NCI-H524 treated with DMSO at 0.1 percent for 48 hours (cell line): ENCODE results near the gene ERLEC1.
"Not testable (repeated sequence)": the region's sequence is repeated elsewhere in the genome, so short reads cannot be mapped to it uniquely, and the experiment has no call there.

ENCODE experiments used
- DNase-seq: peaks from one replicate; lab custom pipeline; 2025; lab: John Stamatoyannopoulos, UW

The ERLEC1 gene

GRCh38 chr2:53782676-53783075, 4.2 kb upstream of the ERLEC1 start:
- DNase-seq: no peak

GRCh38 chr2:53784436-53784835, 2.4 kb upstream of the ERLEC1 start:
- no peak for DNase-seq

- DNase-seq: no peak
Observed at GRCh38 chr2:53785366-53785765, 1.5 kb upstream of the ERLEC1 start.

- no peak for DNase-seq
Observed at GRCh38 chr2:53786352-53786704, 516 bp upstream of the ERLEC1 start.

GRCh38 chr2:53787614-53788289, 908 bp downstream of the ERLEC1 start:
- no peak for DNase-seq

- no peak for DNase-seq
Observed at GRCh38 chr2:53793261-53793660, 6.4 kb downstream of the ERLEC1 start.

GRCh38 chr2:53793821-53794220, 7.0 kb downstream of the ERLEC1 start:
- DNase-seq: no peak

- no peak for DNase-seq
Observed at GRCh38 chr2:53801547-53801946, 14.7 kb downstream of the ERLEC1 start.

GRCh38 chr2:53802617-53803151, 15.8 kb downstream of the ERLEC1 start:
- DNase-seq: no peak

- DNase-seq: no peak
Observed at GRCh38 chr2:53811601-53812000, 24.8 kb downstream of the ERLEC1 start.

- no peak for DNase-seq
Observed at GRCh38 chr2:53813151-53813550, 26.3 kb downstream of the ERLEC1 start.

- DNase-seq: no peak
Observed at GRCh38 chr2:53818854-53819435, 32.1 kb downstream of the ERLEC1 start.

GRCh38 chr2:53819634-53820033, 32.8 kb downstream of the ERLEC1 start:
- DNase-seq: no peak

GRCh38 chr2:53820048-53820447, 33.2 kb downstream of the ERLEC1 start:
- DNase-seq: no peak

GRCh38 chr2:53820711-53821110, 33.9 kb downstream of the ERLEC1 start:
- no peak for DNase-seq

- DNase-seq: no peak
Observed at GRCh38 chr2:53821810-53822209, 35.0 kb downstream of the ERLEC1 start.

- not testable (repeated sequence) for DNase-seq
Observed at GRCh38 chr2:53823639-53824038, 36.8 kb downstream of the ERLEC1 start.

GRCh38 chr2:53826030-53826410, 39.2 kb downstream of the ERLEC1 start:
- no peak for DNase-seq

- DNase-seq: no peak
Observed at GRCh38 chr2:53826587-53827397, 39.9 kb downstream of the ERLEC1 start.

- DNase-seq: no peak
Observed at GRCh38 chr2:53827398-53828175, 40.7 kb downstream of the ERLEC1 start.

- no peak for DNase-seq
Observed at GRCh38 chr2:53828331-53828730, 41.5 kb downstream of the ERLEC1 start.

GRCh38 chr2:53829273-53829979, 42.6 kb downstream of the ERLEC1 start:
- no peak for DNase-seq
